Activated CD8-positive, alpha-beta memory T cell treated with anti-CD3 and anti-CD28 coated beads for 4 hours (primary cell): Measurements from ENCODE around the gene EYS.
"Not testable (repeated sequence)": the region's sequence is repeated elsewhere in the genome, so short reads cannot be mapped to it uniquely, and the experiment has no call there.

Experiments used
- DNase-seq, 2 donors: peaks; one replicate each; pipeline ENCODE4 v3.0.0-alpha.2; 2020; ENCODE audit warnings: low read depth in 2 of 2

Gene EYS

GRCh38 chr6:65633501-65633900 lies 73.5 kb downstream of the EYS start:
- no peak for DNase-seq

GRCh38 chr6:65631711-65632110 lies 75.3 kb downstream of the EYS start:
- DNase-seq = no peak

DNA sequence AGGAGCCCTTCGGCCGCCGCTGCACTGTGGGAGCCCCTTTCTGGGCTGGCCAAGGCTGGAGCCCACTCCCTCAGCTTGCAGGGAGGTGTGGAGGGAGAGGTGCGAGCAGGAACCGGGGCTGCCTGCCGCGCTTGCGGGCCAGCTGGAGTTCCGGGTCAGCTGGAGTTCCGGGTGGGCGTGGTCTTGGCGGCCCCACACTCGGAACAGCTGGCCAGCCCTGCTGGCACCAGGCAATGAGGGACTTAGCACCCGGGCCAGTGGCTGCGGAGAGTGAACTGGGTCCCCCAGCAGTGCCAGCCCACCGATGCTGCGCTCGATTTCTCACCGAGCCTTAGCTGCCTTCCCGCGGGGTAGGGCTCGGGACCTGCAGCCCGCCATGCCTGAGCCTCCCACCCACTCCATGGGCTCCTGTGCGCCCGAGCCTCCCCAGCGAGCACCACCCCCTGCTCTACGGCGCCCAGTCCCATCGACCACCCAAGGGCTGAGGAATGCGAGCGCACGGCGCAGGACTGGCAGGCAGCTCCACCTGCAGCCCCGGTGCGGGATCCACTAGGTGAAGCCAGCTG lies 79.5 kb downstream of the EYS start:
- not testable (repeated sequence) for DNase-seq

GRCh38 chr6:65627015-65627414 lies 80.0 kb downstream of the EYS start:
- DNase-seq = no peak

- DNase-seq = no peak
These were observed 83.5 kb downstream of the EYS start for GRCh38 chr6:65623566-65623965.

DNA sequence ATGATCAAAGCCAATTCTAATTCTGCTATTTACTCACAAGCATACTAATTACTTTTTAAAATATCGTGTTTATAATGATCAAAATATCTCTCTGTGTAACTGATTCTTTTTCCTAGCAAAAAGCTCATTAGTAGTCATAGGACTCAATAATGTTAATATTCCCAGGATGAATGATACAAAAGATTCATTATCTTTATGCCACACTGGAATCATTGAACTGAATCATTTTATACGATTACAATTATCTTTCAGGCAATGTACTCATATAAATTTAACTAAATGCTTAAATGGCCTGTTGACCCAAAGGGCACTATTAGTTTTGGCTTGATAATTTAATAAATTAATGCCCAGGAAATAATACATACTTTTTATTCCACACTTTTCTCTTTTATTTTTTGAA lies 96.3 kb downstream of the EYS start:
- no peak for DNase-seq

- DNase-seq = no peak
These were observed 111.5 kb downstream of the EYS start for GRCh38 chr6:65595540-65595939.

DNA sequence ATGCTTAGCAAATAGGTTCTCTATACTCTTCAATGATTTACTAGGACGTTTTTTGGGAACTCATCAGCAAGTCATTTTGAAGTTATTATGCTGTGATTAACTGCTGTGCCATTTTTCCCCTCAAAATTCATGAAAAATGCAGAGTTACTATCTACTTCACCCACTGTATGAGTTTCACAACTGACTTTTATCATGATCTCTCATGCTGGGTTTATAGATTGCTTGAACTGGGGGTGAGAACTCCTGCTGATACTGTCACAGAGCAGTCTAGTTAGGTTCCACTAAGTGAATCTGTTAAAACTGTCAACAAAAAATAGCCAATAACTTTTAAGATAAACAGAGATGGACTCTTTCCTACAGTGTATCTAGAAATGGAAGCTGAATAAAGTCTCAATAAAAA lies 136.7 kb downstream of the EYS start:
- DNase-seq = no peak

DNA sequence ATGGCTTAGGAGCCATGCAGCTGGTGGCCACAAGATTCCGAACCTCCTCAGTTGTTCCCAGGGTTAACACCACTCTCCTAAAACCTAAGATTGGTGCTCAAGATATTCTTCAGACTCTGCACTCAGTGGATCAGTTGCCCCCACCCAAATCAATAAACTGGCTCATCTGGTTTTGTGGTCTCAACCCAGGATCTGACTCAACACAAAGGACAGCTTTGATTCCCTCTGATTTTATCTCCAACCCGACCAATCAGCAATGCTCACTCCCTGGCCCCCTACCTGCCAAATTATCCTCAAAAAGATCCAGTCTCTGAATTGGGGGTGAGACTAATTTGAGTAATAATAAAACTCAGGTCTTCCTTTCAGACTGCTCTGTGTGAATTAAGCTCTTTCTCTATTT lies 137.5 kb downstream of the EYS start:
- DNase-seq = no peak

GRCh38 chr6:65569056-65569455 lies 138.0 kb downstream of the EYS start:
- not testable (repeated sequence) for DNase-seq

DNA sequence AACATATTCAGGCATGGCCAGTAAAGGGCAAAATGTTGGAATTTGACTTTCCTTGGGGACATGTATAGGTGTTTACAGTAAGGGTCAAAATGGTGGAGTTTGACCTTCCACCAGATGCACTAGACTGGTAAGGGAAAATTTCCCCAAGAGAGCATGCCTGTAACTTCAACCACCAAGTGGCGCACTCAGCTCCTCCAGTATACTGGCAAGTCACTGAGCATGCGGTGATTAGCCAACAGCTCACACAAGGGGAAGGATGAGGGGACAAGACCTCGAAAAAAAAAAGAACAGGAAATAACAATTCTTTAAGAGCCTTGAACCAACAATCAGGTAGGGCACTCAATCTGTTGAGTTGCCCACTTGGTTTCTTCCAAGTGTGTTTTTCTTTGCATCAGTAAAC lies 140.9 kb downstream of the EYS start:
- no peak for DNase-seq

- DNase-seq = no peak
These were observed 149.0 kb downstream of the EYS start for GRCh38 chr6:65558071-65558470.

DNA sequence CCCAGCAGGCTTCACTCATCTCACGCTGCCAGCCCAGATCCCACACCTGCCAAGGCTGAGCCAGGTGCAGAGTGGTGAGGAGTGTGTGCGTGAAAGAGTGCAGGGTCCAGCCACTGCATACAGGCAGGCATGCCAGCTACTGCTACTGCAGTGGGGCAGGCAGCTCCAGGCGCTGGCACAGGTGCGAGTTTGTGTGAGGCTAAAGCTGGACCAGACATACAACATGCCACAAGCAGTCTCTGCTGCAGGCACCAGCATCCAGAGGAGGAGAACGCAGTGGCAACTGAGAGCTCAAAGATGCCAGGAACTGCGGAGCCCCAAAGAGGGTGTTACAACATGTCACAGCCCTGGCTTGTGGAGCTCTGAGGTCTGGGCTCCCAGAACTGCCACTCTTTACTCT lies 149.8 kb downstream of the EYS start:
- no peak for DNase-seq

GRCh38 chr6:65546894-65547293 lies 160.1 kb downstream of the EYS start:
- no peak for DNase-seq

GRCh38 chr6:65545920-65546319 lies 161.1 kb downstream of the EYS start:
- DNase-seq = no peak

DNA sequence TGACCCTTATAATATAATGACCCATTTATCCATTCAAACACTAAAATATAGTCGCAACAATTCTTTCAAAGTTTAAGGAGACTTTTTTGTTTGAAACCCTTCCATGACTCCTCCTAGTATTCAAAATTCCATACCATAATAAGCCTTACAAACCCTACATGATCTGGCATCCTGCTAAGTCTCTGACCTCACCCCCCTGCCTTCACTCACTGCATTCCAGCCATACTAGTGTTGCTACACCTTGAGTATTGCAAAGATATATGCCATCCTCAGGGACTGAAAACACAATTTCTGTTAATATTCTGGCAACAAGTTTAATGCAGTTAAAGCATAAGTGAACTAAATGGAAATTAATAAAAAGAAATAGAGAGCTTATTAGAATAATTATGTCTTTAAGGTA lies 168.4 kb downstream of the EYS start:
- no peak for DNase-seq

- DNase-seq = no peak
These were observed 169.4 kb downstream of the EYS start for GRCh38 chr6:65537600-65537999.

DNA sequence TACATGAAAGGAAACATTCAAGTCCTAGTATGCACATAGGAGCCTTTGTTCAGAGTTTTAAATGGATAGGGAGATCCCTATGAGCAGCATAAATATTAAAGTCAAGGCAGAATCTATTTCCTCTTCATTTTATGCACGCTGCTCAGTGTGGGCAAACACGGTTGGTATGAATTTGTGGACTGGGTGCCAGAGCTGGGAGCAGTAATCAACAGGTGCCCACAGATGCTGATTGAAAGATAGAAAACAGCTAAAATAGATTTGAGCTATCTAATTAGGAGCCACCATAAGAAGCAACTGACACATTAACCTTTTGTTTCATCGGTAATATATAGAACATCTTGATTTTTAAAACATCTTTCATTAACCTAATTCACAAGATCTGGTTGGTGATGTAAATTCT lies 175.5 kb downstream of the EYS start:
- DNase-seq = no peak

DNA sequence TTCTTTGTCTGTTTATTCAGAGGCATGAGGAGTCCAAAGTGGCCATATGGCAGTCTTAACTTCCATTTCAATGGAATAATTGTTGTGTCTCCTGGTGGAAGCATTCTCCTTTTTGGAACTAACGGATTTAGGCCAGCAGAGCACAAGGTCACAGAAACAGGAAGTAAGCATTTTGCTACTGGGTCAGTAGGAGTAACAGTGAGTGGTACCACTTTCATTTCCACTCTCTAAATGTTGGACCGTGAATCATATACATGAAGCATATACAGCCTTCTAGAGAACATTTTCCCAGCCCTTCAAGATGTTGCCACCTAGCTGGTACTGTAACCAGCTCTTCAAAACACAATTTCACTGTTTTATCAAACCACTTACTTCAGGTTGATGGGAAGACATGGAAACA lies 182.8 kb downstream of the EYS start:
- no peak for DNase-seq

DNA sequence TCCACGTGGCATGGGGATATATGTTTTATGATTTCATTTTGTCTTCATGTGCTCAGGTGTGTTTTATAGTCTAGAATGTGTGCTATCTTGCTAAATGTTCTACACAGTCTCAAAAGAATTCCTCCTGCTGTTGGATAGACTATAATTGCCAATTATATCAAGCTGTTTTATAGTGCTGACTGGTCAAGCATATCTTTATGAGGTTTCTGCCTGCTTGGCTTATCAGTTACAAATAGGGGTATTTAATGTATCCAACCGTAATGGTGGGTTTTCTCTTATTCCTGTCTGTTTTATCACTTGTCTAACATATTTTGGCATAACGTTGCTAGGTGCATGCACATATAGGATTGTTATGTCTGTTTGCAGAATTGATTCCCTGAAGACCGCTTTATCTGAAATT lies 201.3 kb downstream of the EYS start:
- no peak for DNase-seq

DNA sequence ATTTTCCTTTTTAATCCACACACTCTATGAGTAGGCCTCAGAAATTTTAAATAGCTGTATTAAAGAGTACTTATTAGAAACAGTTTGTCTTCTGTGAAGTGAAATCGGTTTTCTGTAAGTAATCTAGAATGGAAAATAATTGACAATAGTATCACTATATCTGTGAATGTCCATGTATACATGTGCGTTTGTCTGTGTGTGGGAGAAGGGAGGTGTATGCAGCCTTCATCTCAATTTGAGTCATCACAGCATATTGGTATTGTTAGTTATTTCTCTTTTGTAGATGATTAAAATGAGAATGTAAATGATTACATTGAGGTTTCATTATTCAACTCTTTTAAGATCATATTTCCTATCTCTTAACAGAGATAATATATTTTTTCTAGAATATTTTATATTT lies 206.0 kb downstream of the EYS start:
- DNase-seq = no peak

DNA sequence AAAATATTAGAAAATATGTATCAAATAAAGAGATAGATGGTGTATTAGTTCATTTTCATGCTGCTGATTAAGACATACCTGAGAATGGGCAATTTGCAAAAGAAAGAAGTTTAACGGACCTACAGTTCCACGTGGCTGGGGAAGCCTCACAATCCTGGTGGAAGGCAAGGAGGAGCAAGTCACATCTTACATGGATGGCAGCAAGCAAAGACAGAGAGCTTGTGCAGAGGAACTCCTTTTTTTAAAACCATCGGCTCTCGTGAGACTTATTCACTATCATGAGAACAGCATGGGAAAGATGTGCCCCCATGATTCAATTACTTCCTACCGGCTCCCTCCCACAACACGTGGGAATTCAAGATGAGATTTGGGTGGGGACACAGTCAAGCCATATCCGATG lies 223.4 kb downstream of the EYS start:
- DNase-seq = not testable (repeated sequence)

DNA sequence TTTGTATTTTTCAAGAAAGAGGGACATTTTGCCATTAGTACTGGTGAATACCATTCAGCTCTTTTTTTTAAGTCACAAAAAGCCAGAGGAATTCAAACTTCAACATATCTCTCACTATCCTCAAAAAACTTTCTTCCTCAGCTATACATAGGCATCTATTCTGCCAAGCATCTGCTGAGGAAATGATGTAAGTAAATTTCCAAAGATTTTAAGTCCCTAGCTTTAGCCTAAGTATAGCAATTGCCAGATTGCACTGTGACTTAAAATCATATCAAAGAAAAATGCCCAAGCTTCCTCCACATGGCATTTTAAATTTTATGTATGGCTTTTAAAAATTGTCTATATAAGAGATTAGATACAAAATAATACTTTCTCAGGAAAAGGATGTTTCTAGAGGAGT lies 237.4 kb downstream of the EYS start:
- no peak for DNase-seq

GRCh38 chr6:65468307-65468706 lies 238.7 kb downstream of the EYS start:
- no peak for DNase-seq

DNA sequence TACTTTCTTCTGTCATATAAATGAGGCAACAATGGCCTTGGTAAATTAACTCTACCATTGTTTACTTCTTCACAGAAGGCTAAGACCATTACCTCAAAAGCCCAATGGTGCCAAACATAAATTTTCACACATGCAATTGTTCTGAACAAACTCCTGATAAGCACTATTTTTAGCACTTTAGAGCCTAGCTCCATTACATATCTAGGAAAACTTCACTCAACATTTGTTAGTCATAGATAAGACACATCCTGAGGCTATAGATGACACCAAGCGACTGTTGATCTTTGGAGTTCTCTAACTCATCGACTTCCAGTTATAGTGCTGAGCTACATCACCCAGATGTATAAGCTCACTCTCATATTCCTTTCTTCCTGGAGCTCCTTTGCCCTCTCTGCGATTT lies 245.9 kb downstream of the EYS start:
- no peak for DNase-seq
